DND-41 (cell line): Measurements from ENCODE around the gene GPANK1.
A peak's percentile ranks its signal among the peaks of the same experiment; 100 is the strongest.

Source experiments
- ATAC-seq: fragments of 200-7000 bp; cut with Tn5 transposase; 3 replicates; pipeline ENCODE4 v1.9.1; 2021; ENCODE audit warnings: low read depth; ENCODE audit not compliant: insufficient read depth
- DNase-seq: peaks from one replicate; pipeline ENCODE4 v3.0.0-alpha.2; 2020
- H2AFZ ChIP-seq: 2 replicates; pipeline ENCODE4 v1.6.0; 2012; ENCODE audit warnings: low read depth, low read length
- H3K27ac ChIP-seq: 2 replicates; pipeline ENCODE4 v1.5.1; 2012; ENCODE audit warnings: low read length, inconsistent platforms
- H3K27me3 ChIP-seq: fragments of 200-600 bp; sonication (generic); 2 replicates; pipeline ENCODE4 v1.6.0; 2012; ENCODE audit warnings: low read length, mild to moderate bottlenecking, inconsistent platforms; ENCODE audit not compliant: insufficient read depth, poor library complexity
- H3K36me3 ChIP-seq: 2 replicates; pipeline ENCODE4 v1.5.1; 2012; ENCODE audit warnings: low read length, inconsistent platforms; ENCODE audit not compliant: insufficient read depth
- H3K4me1 ChIP-seq: 2 replicates; pipeline ENCODE4 v1.5.1; 2012; ENCODE audit warnings: mild to moderate bottlenecking, low read length; ENCODE audit not compliant: insufficient read depth
- H3K4me2 ChIP-seq: 2 replicates; pipeline ENCODE4 v1.6.0; 2012; ENCODE audit warnings: mild to moderate bottlenecking, moderate library complexity, low read length, inconsistent platforms; ENCODE audit not compliant: insufficient read depth
- H3K4me3 ChIP-seq, 2 experiments: fragments of 200-600 bp in 1 of 2; shearing (Covaris generic) in 1 of 2; 2 replicates each; pipeline ENCODE4 v1.5.1; 2012 to 2016; ENCODE audit warnings: inconsistent platforms in 2 of 2, low read length in 2 of 2, mild to moderate bottlenecking in 2 of 2, low read depth in 1 of 2, moderate library complexity in 1 of 2
- H3K79me2 ChIP-seq: 2 replicates; pipeline ENCODE4 v1.6.0; 2012; ENCODE audit warnings: low read length, inconsistent platforms; ENCODE audit not compliant: insufficient read depth
- H3K9ac ChIP-seq: 2 replicates; pipeline ENCODE4 v1.6.0; 2012; ENCODE audit warnings: low read depth, mild to moderate bottlenecking, inconsistent platforms, low read length, moderate library complexity
- H3K9me3 ChIP-seq: 2 replicates; pipeline ENCODE4 v1.5.1; 2012; ENCODE audit warnings: low read length, moderate library complexity, mild to moderate bottlenecking, inconsistent platforms; ENCODE audit not compliant: insufficient read depth, severe bottlenecking
- H4K20me1 ChIP-seq: 2 replicates; pipeline ENCODE4 v1.6.0; 2012; ENCODE audit warnings: low read length; ENCODE audit not compliant: insufficient read depth
- CTCF ChIP-seq: IDR thresholded peaks from 2 replicates; pipeline ENCODE4 v1.5.1; 2012; ENCODE audit warnings: borderline replicate concordance, low read length, moderate library complexity, mild to moderate bottlenecking; ENCODE audit not compliant: poor library complexity, severe bottlenecking; ENCODE audit errors: extremely low read depth
- EZH2 ChIP-seq: IDR thresholded peaks from 3 replicates; pipeline ENCODE4 v1.6.1; 2012; ENCODE audit warnings: borderline replicate concordance, low read depth, mild to moderate bottlenecking, moderate library complexity, low read length, inconsistent platforms; ENCODE audit not compliant: severe bottlenecking

Gene GPANK1

GRCh38 chr6:31651602-31652191, 13.1 kb downstream of the GPANK1 start:
- Histone ChIP-seq H3K9me3 (no peaks in the 10 kb centered on the region), H3K4me2 (peak overlapping the region; percentile 94), H3K9ac (peak overlapping the region; percentile 94), H2AFZ (peak overlapping the region; percentile 71), H3K36me3 (peaks cover 58% of the 10 kb centered on the region), H3K79me2 (peaks cover 67% of the 10 kb centered on the region), H3K4me3 (peak overlapping the region; percentile 84 to 88; a peak in 3 of 4 replicates), H3K27me3 (no peaks in the 10 kb centered on the region), H3K4me1 (peaks cover 37% of the 10 kb centered on the region), H3K27ac (peak overlapping the region; percentile 99), H4K20me1 (peaks cover 27% of the 10 kb centered on the region)
- DNase-seq (no peak), ATAC-seq (peak; percentile 55)
- TF ChIP-seq CTCF (no peak), EZH2 (no peak)

GRCh38 chr6:31645325-31645724, 19.5 kb downstream of the GPANK1 start:
- Histone ChIP-seq H3K79me2 (peaks cover 45% of the 10 kb centered on the region), H3K4me3 (no peak overlapping the region), H3K36me3 (peaks cover 92% of the 10 kb centered on the region), H2AFZ (no peak overlapping the region), H3K4me2 (no peak overlapping the region), H3K9me3 (no peaks in the 10 kb centered on the region), H4K20me1 (peaks cover 35% of the 10 kb centered on the region), H3K27ac (no peak overlapping the region), H3K9ac (no peak overlapping the region), H3K27me3 (no peaks in the 10 kb centered on the region), H3K4me1 (peaks cover 13% of the 10 kb centered on the region)
- DNase-seq (no peak), ATAC-seq (no peak)
- TF ChIP-seq EZH2 (no peak), CTCF (no peak)

GRCh38 chr6:31643818-31644454, 20.9 kb downstream of the GPANK1 start:
- Histone ChIP-seq H3K4me2 (no peak overlapping the region), H3K27ac (no peak overlapping the region), H3K4me3 (no peak overlapping the region), H2AFZ (no peak overlapping the region), H4K20me1 (peaks cover 27% of the 10 kb centered on the region), H3K36me3 (peaks cover 94% of the 10 kb centered on the region), H3K27me3 (no peaks in the 10 kb centered on the region), H3K9me3 (no peaks in the 10 kb centered on the region), H3K9ac (no peak overlapping the region), H3K79me2 (peaks cover 31% of the 10 kb centered on the region), H3K4me1 (0 out of 2 replicates have a peak, but pooled peaks cover under 1% of the 10 kb centered on the region)
- ATAC-seq: no peak
- TF ChIP-seq CTCF: no peak
- no peak for TF ChIP-seq EZH2
- DNase-seq: no peak
